Measurements from ENCODE around the gene TEX19.
"Not testable (repeated sequence)": the region's sequence is repeated elsewhere in the genome, so short reads cannot be mapped to it uniquely, and the experiment has no call there.

Gene TEX19

DNA sequence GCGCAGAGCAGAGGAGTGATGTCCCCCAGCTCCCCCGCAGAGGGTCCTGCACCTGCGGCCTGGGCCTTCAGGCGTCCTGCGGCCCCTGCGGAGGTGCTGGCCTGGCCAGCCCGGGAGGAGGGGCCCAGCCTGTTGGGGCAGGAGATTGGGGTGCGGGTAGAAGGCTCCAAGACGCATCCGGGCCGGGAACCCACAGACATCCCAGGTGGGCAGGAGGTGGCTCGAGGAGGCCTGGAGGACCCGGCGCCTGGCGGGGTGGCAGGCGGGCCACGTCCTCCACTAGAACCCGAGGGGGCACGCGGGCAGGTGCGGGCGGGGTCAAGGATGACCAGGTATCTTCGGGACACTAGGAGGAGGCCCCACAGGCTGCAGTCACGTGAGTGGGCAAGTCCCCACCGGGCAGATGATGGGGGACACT lies 24.8 kb upstream of the TEX19 start:
- H3K4me3 ChIP-seq (ENCODE audit: low read depth, low read length), result no peak overlapping the region

- H3K4me3 ChIP-seq (ENCODE audit: low read depth, low read length), result no peak overlapping the region
Observed at GRCh38 chr17:82334622-82335394, 24.2 kb upstream of the TEX19 start.

- H3K4me3 ChIP-seq (ENCODE audit: low read depth, low read length), result no peak overlapping the region
Observed at GRCh38 chr17:82338858-82339633, 20.0 kb upstream of the TEX19 start.

DNA sequence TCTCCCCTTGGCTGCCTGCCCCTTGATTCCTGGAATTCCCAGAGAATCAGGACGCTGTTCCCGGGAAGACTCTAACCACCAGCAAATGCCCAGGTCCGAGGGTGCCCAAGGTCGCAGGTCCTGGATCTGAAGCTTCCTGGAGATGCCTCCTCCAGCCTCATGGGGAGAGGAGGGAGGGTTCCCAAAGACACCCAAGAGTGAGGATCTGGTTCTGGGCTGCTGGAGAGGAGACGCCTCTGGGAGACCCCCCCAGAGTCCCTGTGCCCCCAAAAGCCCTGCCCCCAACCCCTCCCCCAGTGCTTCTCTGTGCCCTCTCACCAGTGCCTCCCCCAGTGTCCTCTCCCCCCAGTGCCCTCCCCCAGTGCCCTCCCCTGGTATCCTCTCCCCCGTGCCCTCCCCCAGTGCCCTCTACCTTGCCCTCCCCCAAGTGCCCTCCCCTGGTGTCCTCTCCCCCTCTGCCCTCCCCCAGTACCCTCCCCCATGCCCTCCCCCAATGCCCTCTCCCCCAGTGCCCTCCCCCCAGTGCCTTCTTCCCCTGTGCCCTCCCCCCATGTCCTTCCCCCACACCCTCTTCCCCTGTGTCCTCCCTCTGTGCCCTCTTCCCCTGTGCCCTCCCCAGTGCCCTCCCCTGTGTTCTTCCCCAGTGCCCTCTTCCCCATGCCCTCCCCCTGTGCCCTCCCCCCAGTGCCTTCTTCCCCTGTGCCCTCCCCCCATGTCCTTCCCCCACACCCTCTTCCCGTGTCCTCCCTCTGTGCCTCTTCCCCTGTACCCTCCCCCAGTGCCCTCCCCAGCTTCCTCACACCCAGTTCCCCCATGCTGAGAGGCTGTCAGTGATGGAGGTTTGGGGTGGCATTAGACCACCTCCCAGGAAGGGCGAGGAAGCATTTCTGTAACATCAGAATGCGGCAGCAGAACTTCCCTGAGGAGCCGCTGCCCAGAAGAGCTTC lies 19.1 kb upstream of the TEX19 start:
- H3K4me3 ChIP-seq (ENCODE audit: low read depth, low read length), result no peak overlapping the region

- H3K4me3 ChIP-seq (ENCODE audit: low read depth, low read length), result no peak overlapping the region
Observed at GRCh38 chr17:82342361-82343079, 16.5 kb upstream of the TEX19 start.

DNA sequence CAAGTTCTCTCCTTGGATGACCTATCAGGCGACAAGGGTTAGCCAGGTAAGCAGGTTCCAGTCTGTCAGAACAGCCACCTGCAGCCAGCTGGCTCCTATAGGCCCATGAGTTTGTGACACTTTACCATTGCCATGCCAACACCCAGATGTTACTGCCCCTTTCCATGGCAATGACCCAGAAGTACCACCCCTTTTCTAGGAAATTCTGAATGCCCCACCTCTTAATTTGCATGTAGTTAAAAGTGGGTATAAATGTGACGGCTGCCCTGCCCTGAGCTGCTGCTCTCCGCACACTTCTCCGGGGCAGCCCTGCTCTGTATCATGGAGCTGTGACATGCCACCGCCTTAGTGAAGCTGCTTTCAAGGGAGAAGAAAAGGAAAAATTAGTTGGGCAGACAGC lies 15.5 kb upstream of the TEX19 start:
- H3K4me3 ChIP-seq (ENCODE audit: low read depth, low read length), result no peak overlapping the region

DNA sequence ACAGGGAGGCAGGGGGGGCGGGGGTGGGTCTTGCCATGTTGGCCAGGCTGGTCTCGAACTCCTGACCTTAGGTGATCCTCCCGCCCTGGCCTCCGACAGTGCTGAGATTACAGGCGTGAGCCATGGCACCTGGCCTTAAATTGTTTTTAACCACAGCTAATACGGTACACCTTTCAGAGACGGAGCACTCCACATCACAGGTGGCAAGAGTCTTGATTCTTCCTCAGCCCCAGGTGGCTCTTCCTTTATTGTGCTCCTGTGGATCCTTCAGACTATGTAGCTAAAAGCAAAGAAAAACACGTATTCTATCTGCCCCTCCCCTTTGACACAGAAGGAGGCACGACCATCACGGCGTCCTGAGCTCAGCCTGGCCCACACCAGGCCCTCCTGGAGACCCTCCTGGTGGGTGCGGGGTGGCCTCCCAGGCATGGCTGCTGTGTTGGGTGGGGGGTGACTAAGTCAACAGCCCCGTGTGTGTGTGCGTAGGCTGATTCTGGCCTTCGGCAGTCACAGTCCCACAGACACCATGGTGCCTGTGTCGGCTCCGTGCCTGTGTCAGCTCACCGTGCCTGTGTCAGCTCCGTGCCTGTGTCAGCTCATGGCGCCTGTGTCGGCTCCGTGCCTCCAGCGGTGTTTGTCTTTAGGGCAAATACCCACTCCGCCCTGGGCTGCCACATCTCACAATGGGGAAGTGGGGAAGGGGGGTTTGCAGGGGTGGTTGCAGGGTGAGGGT lies 14.7 kb upstream of the TEX19 start:
- H3K4me3 ChIP-seq (ENCODE audit: low read depth, low read length), result no peak overlapping the region

DNA sequence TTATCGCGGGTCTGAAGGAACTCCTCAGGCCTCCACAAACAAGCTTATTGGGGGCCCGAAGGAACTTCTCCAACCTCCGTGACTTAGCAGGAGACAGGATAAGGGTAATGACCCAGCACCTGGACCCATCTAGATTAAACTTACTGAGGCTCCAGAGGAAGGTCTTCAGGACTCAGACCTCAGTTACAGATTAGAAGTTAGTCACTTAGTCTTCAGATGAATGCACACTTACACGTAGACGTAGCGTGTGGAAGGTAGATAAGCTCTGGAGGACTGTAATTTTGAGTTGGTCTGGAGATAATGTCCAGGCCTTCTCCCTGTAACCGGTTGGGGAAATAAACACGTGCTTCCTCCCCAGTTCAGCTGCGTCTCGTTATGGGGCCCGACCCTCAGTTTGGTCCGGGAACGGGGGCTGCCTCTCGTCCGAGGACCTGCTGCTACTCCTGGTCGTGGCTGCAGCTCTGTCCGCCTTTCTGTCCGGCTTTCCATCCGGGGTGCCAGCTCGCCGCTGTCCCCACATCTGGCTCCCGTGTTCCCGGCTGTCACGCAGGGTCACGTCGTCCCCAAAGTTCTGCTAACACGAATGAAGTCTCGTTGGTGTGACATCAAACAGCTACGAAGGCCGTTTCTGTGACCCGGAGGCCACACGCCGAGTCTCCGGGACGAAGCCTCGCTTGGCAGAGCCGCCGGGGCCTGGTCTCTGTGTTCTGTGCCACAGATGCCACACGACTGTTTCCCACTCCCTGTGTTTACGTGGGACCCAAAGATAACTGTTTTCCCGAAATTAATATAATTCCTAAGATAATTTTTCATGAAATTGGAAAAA lies 13.7 kb upstream of the TEX19 start:
- H3K4me3 ChIP-seq (ENCODE audit: low read depth, low read length), result no peak overlapping the region

DNA sequence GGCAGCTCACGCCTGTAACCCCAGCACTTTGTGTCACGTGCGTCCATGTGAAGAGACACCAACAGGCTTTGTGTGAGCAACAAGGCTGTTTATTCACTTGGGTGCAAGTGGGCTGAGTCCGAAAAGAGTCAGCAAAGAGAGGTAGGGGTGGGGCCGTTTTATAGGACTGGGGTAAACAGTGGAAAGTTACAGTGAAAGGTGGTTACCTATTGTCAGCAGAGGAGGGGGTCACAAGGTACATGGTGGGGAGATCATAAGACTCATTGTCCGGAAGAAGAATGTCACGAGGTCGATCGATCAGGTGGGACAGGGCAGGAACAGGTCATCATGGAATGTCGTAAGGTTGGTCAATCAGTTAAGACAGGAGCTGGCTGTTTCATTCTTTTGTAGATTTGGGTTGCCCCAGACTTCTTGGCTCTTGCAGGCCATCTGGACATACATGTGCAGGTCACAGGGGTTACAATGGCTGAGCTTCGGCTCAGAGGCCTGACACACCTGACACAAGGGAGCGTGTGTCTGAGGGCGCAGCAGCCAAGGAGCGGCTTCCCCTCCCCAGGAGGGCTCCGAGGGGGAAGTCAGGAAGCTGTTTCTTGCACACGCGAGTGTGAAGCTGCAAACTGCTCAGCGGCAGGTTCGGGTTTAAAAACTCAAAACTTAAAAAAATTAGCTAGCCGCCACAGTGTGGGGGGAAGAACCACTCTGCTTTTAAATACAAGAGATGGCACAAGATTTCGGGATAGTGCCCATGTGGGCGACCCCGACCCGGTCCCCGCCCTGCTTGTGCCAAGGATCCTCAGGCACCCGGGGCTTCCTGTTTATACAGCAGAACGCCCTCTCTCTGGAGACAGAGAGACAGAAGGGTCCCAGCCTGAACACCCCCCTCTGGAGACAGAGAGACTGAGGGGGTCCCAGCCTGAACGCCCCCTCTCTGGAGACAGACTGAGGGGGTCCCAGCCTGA lies 12.4 kb upstream of the TEX19 start:
- no peak overlapping the region for H3K4me3 ChIP-seq (ENCODE audit: low read depth, low read length)

- H3K4me3 ChIP-seq (ENCODE audit: low read depth, low read length), result not testable (repeated sequence)
Observed at GRCh38 chr17:82347994-82348393, 11.1 kb upstream of the TEX19 start.

DNA sequence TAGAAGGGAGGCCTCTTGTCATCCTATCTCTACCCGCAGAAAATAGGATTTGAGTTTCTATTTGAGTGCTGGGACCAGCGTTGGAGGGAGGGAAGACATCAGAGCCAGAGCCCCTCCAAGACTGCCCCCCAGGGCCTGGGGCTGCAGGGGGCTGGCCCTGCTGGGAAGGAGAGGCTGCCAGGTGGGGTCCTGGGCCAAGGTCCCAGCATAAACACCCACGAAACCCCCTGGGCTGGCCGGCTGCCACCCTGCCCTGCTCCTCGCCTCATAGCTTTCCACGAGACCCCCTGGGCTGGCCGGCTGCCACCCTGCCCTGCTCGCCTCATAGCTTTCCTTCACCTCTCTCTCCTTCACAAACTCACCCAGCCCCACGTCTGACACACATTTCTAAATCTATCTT lies 10.6 kb upstream of the TEX19 start:
- H3K4me3 ChIP-seq (ENCODE audit: low read depth, low read length), result no peak overlapping the region

DNA sequence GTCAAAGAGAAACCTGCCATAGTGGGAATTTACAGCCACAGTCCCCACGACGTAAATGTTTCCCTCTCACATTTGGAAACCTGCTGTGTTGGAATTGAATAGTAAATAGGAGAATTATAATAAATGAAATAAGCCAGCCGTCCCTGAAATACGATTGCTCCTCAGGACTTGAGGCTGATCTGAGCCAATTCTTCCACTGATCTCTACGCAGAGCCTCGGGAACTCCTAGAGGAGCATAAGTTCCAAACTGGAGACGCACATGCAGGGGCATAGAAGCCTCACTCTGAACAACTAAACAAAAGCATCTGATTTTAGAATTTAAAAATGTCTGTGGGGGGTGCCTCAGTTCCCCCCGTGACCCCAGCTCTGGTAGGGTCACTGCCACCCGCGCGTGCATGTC lies 10.2 kb upstream of the TEX19 start:
- no peak overlapping the region for H3K4me3 ChIP-seq (ENCODE audit: low read depth, low read length)

- H3K4me3 ChIP-seq (ENCODE audit: low read depth, low read length), result no peak overlapping the region
Observed at GRCh38 chr17:82349287-82349701, 9.8 kb upstream of the TEX19 start.

DNA sequence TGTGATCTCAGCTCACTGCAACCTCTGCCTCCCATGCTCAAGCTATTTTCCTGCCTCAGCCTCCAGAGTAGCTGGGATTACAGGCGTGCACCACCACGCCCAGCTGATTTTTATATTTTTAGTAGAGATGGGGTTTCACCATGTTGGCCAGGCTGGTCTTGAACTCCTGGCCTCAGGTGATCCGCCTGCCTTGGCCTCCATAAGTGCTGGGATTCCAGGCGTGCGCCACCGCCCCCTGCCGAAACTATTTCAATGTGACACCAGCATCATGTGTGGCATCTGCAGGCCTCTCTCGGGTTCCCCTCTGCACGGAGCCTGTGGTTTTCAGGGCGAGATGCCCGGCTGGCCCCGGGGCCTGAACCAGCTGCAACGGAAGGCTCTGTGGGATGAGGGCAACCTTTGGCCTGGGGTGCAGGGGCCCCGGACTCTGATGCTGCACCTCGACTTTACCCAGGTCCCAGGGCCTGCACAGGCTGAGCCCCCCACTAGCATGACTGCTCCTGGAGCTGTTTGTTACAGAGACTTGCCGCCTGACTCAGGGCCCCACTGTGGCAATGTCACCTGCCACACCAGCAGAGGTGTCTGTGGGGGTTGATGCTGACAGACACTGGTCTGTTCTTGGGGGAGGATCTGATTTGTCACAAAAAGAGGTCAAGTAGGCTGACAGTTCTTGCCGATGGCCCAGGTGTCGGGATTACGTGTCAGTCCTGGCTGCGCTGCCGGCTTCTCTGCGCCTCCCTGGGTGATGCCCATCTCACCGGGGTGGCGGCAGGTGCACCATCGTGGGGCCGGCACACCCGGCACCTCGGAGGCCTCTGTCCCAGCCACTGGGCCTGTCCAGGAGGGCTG lies 8.6 kb upstream of the TEX19 start:
- no peak overlapping the region for H3K4me3 ChIP-seq (ENCODE audit: low read depth, low read length)

GRCh38 chr17:82351254-82351712 lies 7.8 kb upstream of the TEX19 start:
- no peak overlapping the region for H3K4me3 ChIP-seq (ENCODE audit: low read depth, low read length)

- no peak overlapping the region for H3K4me3 ChIP-seq (ENCODE audit: low read depth, low read length)
Observed at GRCh38 chr17:82351713-82352488, 7.1 kb upstream of the TEX19 start.
